GM18858 (cell line): ENCODE data around the gene MND1.

Experiments used
- ATAC-seq: cut with Tn5 transposase; IDR thresholded peaks from one replicate; pipeline ENCODE4 v1.9.1; 2021; ENCODE audit not compliant: unreplicated experiment

The MND1 gene

DNA sequence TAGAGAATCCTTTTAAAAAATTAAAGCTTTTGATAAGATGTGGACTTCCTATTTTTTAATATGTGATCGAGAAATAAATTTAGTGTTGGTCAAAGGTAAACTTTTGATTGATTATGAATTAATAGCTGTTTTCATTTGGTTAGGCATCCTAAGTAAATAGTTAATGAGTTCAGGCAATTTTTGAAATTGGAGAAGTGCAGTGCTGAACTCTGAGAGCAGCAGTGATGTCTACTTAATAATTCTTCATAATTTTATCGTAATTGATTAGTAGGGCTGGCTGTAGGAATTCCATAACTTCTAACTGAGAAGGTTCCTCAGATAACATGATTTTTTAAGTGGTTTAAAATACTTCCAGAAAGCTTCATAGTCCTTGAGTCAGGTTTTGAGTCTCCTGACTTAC lies 1.5 kb downstream of the MND1 start:
- no peak for ATAC-seq

DNA sequence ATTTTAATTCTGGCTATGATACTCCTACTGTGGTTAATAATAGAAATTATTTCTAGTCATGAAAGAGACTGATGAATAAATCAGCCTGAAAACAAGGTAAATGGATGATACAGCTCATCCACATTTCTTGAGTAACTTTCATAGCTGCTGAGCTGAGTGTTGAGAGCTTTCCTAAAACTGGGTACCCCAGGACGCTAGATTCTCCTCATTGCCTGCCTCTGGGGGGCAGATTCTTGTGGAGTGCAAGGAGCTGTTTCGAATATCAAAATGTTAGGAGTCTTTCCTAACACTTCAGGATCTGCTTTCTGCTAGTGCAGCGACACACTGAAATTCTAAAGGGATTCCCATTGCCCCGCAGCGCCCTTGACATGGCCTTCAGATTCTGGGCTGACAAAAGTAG lies 2.1 kb downstream of the MND1 start:
- no peak for ATAC-seq

DNA sequence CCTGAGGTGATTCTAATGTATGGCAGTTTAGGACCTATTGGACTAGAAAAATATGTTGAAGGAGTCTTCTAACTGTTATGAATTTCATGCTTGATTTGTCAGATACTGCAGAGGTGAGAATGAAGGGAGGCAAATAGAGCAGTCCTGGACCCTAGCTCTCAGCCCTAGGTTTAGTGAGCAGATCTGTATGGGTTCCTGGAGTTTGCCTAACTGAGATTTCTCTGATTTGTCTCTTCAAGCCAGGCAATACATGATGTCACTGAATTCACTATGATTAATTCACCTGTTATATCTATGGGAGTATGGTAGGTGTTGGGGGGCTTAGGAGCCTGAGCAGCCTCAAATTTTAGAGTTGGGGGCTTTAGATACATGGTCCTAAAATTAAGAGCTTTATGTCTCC lies 2.6 kb downstream of the MND1 start:
- no peak for ATAC-seq

DNA sequence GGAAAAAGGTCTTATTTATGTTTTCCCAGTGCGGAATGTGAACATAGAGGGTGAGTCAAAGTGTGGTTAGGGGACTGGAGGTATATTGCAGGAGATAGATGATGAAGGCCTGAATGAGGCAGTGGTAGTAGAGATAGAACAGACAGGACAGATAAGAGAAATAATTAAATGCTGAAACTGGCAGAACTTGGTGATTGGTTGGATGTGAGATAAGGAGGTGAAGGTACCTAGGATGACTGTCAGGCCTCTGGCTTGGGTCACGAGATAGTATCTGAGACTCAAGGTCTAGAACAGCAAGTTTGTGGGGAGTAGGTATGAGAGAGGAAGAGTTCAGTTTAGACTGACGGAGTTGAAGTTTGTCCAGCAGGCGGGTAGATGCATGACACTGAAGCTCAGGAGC lies 3.5 kb downstream of the MND1 start:
- ATAC-seq = no peak

DNA sequence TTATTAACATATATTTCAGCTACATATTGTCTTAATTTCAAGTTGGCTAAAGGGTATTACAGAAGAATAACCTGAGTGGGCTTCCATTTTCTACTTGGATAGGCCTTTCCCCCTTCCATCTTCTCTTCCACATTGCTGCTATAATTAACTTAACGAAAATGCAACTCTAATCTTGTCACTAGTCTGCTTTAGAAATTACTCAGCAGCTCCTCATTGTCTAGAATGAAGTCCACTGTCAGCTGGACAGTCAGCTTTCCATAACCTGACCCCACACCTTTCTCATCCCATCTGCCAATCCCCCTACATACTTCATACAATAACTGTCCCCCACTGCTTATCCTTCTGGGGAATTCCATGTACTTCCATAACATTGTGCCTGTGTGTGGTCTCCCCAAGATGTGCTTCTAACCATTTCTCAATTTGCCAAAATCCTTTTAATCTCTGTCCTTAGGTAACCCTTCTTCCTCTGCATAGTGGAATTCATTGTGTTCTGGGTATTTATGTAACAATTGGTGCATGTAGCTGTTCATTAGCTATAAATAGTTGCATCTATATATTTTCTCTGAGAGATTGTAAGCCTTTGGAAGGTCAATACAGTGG lies 4.8 kb downstream of the MND1 start:
- ATAC-seq = no peak

DNA sequence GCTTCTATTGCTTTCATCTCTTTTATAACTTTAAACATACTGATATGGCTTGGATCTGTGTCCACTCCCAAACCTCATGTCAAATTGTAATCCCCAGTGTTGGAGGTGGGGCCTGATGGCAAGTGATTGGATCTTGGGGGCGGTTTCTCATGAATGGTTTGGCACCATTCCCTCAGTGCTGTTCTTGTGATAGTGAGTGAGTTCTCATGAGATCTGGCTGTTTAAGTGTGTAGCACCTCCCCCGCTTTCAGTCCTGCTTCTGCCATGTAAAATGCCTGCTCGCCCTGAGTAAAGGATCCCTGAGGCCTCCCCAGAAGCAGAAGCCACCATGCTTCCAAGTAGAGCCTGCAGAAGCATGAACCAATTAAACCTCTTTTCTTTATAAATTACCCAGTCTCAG lies 17.7 kb downstream of the MND1 start:
- no peak for ATAC-seq

- ATAC-seq = no peak
These were observed 19.6 kb downstream of the MND1 start for GRCh38 chr4:153364061-153364460.

DNA sequence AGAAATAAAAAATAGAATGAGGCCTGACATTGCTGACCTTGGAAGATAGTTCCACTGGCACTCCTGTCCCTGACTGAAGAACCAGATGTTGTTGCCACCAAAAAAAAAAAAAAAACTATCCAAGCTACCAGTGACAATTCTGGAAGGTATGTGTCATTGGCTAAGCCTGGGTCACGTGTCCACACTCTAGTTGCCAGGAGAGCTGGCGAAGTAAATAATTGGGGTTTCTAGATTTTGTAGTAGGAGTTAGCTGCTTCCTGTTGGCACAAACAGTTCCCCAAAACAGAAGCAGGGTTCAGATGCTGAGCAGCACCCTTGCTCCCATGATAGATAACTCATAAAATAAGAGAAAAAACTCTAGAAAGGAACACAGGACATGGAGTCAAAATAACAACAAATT lies 20.5 kb downstream of the MND1 start:
- peak; percentile 68 for ATAC-seq

GRCh38 chr4:153366486-153366885 lies 22.0 kb downstream of the MND1 start:
- no peak for ATAC-seq

- no peak for ATAC-seq
These were observed 22.6 kb downstream of the MND1 start for GRCh38 chr4:153367092-153367491.

DNA sequence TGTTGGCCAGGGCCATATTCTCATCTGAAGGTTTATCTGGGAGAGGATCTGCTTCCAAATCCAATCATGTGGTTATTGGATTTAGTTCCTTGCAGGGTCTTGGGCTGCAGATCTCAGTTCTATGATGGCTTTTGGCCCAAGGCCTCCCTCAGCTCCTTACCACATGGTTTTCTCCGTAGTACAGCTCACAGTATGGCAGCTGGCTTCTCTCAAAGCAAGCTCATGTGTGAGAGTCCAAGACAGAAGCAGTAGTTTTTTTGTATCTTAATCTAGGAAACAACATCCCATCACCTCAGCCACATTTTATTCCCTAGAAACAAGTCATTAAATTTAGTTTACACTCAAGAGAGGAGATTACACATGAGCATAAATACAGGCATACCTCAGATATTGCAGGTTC lies 24.5 kb downstream of the MND1 start:
- no peak for ATAC-seq

DNA sequence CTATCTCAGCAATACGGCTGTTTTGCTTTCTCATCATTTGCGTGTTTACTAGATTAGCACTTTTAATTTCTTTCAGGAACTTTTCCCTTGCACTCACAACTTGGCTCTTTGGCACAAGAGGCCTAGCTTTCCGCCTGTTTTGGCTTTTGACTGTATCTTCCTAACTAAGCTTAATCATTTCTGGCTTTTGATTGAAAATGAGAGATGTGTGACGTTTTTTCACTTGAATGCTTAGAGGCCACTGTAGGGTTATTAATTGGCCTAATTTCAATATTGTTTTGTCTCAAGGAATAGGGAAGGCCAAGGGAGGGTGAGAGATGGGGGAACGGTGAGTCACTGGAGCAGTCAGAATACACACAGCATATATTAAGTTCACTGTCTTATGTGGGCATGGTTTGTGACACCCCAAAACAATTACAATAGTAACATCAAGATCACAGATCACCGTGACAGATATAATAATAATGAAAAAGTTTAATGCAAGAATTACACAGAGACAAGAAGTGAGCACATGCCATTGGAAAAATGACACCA lies 27.3 kb downstream of the MND1 start:
- no peak for ATAC-seq

DNA sequence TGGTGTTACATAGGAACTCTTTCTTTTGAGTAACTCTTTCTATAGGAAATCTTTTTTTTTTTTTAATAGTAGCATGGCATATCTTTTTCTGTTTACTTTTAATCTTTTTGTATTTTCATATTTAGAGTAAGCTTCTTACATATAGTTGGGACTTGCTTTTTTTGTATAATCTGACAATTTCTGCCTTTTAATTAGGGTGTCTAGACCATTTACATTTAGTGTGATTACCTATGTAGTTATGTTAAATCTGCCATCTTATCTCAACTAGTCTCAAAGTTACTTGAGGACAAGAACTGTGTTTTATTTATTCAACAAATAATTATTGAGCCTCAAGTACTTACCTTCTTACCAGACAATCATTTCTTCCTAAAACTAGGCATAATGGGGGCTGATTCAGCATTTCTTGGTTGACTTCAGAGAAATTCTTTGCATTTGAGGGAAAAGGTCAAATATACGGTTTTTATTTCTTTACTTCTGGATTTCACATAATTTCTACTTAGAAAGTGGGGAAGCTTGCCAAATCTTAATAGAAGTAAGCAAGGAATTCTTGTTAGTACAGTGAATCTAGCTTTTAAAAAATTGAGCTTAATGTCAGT lies 28.6 kb downstream of the MND1 start:
- ATAC-seq = no peak

DNA sequence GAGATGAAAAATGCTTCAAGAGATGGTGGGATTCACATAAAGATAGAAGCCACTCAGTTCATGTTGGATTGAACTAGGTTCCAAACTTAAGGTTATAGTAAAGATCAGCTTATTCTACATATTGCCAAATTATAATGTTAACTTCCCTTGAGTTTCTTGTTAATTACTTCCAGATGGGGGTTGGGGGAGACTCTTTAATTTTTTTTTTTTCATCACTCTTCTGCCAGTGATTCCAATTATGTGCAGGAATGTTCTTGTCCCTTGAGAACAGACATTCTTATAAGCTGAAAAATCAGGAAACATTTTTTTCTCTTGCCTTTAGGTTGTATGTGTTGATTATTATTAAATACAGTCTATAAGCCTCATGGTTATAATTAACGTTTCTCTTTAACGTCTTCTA lies 30.0 kb downstream of the MND1 start:
- no peak for ATAC-seq

DNA sequence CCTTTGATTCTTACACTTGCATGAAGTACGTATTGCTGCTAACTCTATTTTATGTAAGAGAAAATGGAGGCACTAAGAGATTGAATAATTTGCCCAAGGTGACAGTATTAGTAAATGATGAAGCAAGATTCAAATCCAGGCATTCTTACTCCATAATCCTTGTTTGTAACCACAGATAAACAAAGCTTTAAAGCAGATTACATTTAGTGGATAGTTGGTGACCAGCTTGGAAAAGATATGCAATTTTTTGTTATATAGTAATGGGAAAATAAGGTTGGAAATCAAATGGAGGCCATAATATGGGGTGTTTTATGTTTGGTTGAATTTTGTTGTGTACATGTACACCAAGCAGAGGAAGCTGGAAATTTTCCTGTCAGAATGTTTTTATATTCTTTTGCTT lies 30.8 kb downstream of the MND1 start:
- ATAC-seq = no peak

GRCh38 chr4:153383131-153383530 lies 38.6 kb downstream of the MND1 start:
- ATAC-seq = no peak

DNA sequence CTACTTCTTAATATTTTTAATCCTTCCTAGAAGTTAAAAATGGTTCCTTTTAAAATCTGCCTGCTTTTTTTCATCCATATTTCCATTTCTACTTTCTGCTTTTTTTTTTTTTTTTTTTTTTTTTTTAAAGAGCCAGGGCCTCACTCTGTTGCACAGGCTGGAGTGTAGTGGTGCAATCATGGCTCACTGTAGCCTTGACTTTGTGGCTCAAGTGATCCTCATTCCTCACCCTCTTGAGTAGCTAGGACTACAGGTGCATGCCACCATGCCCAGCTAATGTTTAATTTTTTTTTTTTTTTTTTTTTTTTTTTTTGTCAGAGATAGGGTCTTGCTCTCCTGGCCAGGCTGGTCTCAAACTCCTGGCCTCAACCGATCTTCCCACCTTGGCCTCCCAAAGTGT lies 39.7 kb downstream of the MND1 start:
- ATAC-seq = no peak

GRCh38 chr4:153385784-153386183 lies 41.3 kb downstream of the MND1 start:
- ATAC-seq = no peak

GRCh38 chr4:153387981-153388380 lies 43.5 kb downstream of the MND1 start:
- no peak for ATAC-seq

DNA sequence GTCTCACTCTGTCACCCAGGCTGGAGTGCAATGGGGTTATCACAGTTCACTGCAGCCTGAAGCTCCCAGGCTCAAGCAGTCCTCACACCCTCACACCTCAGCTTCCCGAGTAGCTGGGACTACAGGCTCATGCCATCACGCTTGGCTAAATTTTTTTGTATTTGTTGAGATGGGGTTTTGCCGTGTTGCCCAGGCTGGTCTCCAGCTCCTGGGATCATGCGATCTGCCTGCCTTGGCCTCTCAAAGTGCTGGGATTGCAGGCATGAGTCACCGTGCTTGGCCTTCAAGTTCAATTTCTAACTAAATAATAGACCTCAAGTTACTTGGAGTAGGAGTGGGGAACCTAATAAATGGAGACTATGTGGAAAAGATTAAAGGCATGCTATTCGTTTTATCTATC lies 48.9 kb downstream of the MND1 start:
- no peak for ATAC-seq

DNA sequence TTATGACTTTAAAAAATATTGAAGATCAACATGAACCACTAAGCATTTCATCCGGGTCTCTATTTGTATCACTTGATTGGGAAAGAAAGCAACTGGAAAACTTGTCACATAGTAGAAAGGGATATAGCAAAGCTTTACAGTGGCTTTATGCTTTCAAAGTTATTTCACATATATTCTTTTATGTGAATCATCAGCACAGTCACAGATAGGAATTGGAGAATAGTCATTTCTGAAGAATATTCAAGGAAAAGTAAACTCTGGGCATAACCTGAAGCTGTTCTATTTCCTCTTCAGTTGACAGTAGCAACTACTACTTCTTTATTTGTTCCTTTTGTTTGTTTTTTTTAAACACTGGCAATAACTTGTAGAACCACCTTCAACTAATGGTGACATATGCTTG lies 50.5 kb downstream of the MND1 start:
- ATAC-seq = no peak

GRCh38 chr4:153398713-153399112 lies 54.2 kb downstream of the MND1 start:
- ATAC-seq = no peak

DNA sequence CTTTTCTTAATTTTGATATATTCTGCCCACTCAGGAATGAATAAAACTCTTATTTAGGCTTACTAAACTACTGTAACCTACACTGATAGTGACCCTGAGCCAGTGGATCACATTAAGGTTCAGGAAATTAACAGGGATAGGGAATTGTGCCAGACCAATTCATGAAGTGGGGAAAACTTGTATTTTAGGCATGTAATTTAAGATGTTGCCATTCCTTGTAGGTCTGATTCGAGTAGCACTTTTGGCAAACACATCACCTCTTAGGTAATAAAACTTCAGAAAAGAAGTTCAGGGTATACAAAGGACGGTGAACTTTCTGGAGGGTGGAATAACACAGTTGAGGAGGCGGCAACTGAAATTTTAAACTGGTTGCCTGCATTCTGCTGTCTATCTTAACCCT lies 54.9 kb downstream of the MND1 start:
- ATAC-seq = no peak
